Hepatocyte (in vitro differentiated cells): Measurements from ENCODE around the gene ADCYAP1R1. TPM values are rescaled to one million over a fixed set of nuclear protein-coding genes. Genes with fewer than 3 reads are reported as not detected.

Experiments used
- DNase-seq: peaks from one replicate; pipeline ENCODE4 v3.0.0-alpha.2; 2016; ENCODE audit warnings: low spot score
- H2AFZ ChIP-seq: fragments of 200-600 bp; sonication (generic); 2 replicates; pipeline ENCODE4 v1.6.0; 2016; ENCODE audit warnings: antibody characterized with exemption, mild to moderate bottlenecking
- H3K27ac ChIP-seq: fragments of 200-600 bp; sonication (generic); 2 replicates; pipeline ENCODE4 v1.5.1; 2016; ENCODE audit warnings: mild to moderate bottlenecking
- H3K27me3 ChIP-seq: fragments of 200-600 bp; sonication (generic); 2 replicates; pipeline ENCODE4 v1.6.1; 2016
- H3K36me3 ChIP-seq: fragments of 200-600 bp; sonication (generic); replicated peaks from 2 replicates; pipeline ENCODE4 v1.5.1; 2016; ENCODE audit warnings: low read depth; ENCODE audit not compliant: insufficient read depth
- H3K4me1 ChIP-seq: fragments of 200-600 bp; sonication (generic); 2 replicates; pipeline ENCODE4 v1.5.1; 2016; ENCODE audit warnings: mild to moderate bottlenecking, moderate library complexity; ENCODE audit not compliant: insufficient read depth
- H3K4me2 ChIP-seq: fragments of 200-600 bp; sonication (generic); 2 replicates; pipeline ENCODE4 v1.6.0; 2016
- H3K4me3 ChIP-seq: fragments of 200-600 bp; sonication (generic); 2 replicates; pipeline ENCODE4 v1.5.1; 2016; ENCODE audit warnings: mild to moderate bottlenecking
- H3K79me2 ChIP-seq: fragments of 200-600 bp; sonication (generic); 2 replicates; pipeline ENCODE4 v1.6.0; 2017; ENCODE audit warnings: mild to moderate bottlenecking
- H3K9me2 ChIP-seq: fragments of 200-600 bp; sonication (generic); replicated peaks from 2 replicates; pipeline ENCODE4 v1.6.0; 2017; ENCODE audit warnings: mild to moderate bottlenecking; ENCODE audit not compliant: insufficient read depth
- H3K9me3 ChIP-seq: fragments of 200-600 bp; sonication (generic); 2 replicates; pipeline ENCODE4 v1.5.1; 2016; ENCODE audit warnings: low read depth, mild to moderate bottlenecking
- H4K20me1 ChIP-seq: fragments of 200-600 bp; sonication (generic); 2 replicates; pipeline ENCODE4 v1.6.0; 2016; ENCODE audit warnings: mild to moderate bottlenecking; ENCODE audit not compliant: insufficient read depth, poor library complexity, severe bottlenecking
- CTCF ChIP-seq: fragments of 200-600 bp; sonication (generic); IDR thresholded peaks from 2 replicates; pipeline ENCODE4 v1.5.1; 2016; ENCODE audit warnings: antibody characterized with exemption, mild to moderate bottlenecking; ENCODE audit not compliant: poor library complexity
- EZH2 ChIP-seq: fragments of 200-600 bp; sonication (generic); IDR thresholded peaks from 2 replicates; pipeline ENCODE4 v1.6.1; 2016; ENCODE audit warnings: antibody characterized with exemption, mild to moderate bottlenecking, borderline replicate concordance
- EZH2phosphoT487 ChIP-seq: fragments of 200-600 bp; sonication (generic); IDR thresholded peaks from one replicate; pipeline ENCODE4 v1.6.1; 2018; ENCODE audit warnings: antibody characterized with exemption, mild to moderate bottlenecking, low read depth, moderate library complexity; ENCODE audit not compliant: unreplicated experiment, severe bottlenecking
- WGBS: methylation state at CpG from one replicate; pipeline ENCODE4 v1.1.6; 2016; ENCODE audit warnings: low lambda C conversion rate; ENCODE audit errors: missing lambda C conversion rate; 5-methylcytosine and 5-hydroxymethylcytosine counted together
- polyA plus RNA-seq: library from polyadenylated mRNA; unstranded; fragments of >200 nt; fragmentation: Nextera tagmentation; extraction: Ambion mirVana; gene quantifications from 2 replicates; pipeline ENCODE4 v1.2.1, GENCODE V29; 2016
- total RNA-seq: library from RNA; depleted of rRNA; stranded (reverse); fragments of >200 nt; gene quantifications from 2 replicates; pipeline ENCODE4 v1.2.3, GENCODE V29; 2014

Gene ADCYAP1R1
- total and polyA plus RNA-seq, 2 experiments from 2014 or later = 0.10 TPM; not detected in 1

GRCh38 chr7:31075086-31075405, 22.9 kb downstream of the ADCYAP1R1 start:
- no peak overlapping the region for H2AFZ ChIP-seq
- no peaks in the 10 kb centered on the region for H3K9me3 ChIP-seq
- TF ChIP-seq EZH2phosphoT487 (no peak), CTCF (no peak)
- no peak overlapping the region for H3K4me3 ChIP-seq
- no peak overlapping the region for H3K27ac ChIP-seq
- DNase-seq = no peak
- H4K20me1 ChIP-seq = no peaks in the 10 kb centered on the region
- no peaks in the 10 kb centered on the region for H3K79me2 ChIP-seq
- no peak overlapping the region for H3K4me2 ChIP-seq
- no peaks in the 10 kb centered on the region for H3K4me1 ChIP-seq
- no peaks in the 10 kb centered on the region for H3K9me2 ChIP-seq
- WGBS = 89% methylated on average over 5 of the region's 5 CpGs
- no peaks in the 10 kb centered on the region for H3K36me3 ChIP-seq
- peaks cover 11% of the 10 kb centered on the region for H3K27me3 ChIP-seq

DNA sequence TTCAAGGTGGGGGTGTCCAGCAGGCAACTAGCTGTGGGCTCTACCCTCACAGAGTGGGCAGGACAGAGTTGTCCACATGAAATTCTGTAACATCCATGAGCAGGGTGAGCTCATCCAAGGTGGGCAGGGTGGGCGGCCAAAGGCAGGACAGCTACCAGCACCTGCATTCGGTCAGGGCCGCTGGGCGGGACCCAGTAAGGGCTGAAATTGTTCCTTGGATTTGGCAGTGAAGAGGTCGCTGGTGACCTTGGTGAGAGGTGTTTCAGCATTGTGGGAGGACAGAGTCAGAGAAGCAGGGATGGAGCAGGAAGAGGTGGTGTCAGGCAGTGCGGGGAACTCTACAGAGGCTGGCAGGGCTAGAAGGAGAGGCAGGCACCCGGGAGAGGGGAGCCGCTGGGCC, 23.9 kb downstream of the ADCYAP1R1 start:
- DNase-seq = no peak
- H3K36me3 ChIP-seq = no peaks in the 10 kb centered on the region
- H3K79me2 ChIP-seq = no peaks in the 10 kb centered on the region
- H3K9me2 ChIP-seq = no peaks in the 10 kb centered on the region
- no peak overlapping the region for H3K27ac ChIP-seq
- TF ChIP-seq EZH2phosphoT487 = no peak
- no peak for TF ChIP-seq CTCF
- no peak for TF ChIP-seq EZH2
- no peaks in the 10 kb centered on the region for H3K4me1 ChIP-seq
- H3K4me2 ChIP-seq = no peak overlapping the region
- no peak overlapping the region for H2AFZ ChIP-seq
- no peak overlapping the region for H3K4me3 ChIP-seq
- no peaks in the 10 kb centered on the region for H4K20me1 ChIP-seq
- 89% methylated on average over 8 of the region's 8 CpGs for WGBS
- H3K9me3 ChIP-seq = no peaks in the 10 kb centered on the region
- H3K27me3 ChIP-seq = peaks cover 21% of the 10 kb centered on the region

- TF ChIP-seq EZH2 = no peak
- no peak for TF ChIP-seq EZH2phosphoT487
- TF ChIP-seq CTCF = no peak
- 81% methylated on average over 11 of the region's 11 CpGs for WGBS
- Histone ChIP-seq H3K4me1 (no peaks in the 10 kb centered on the region), H3K27ac (no peak overlapping the region), H3K9me3 (no peaks in the 10 kb centered on the region), H3K27me3 (peaks cover 28% of the 10 kb centered on the region), H3K4me3 (no peak overlapping the region), H3K4me2 (no peak overlapping the region), H3K79me2 (no peaks in the 10 kb centered on the region), H2AFZ (no peak overlapping the region), H3K36me3 (no peaks in the 10 kb centered on the region), H3K9me2 (no peaks in the 10 kb centered on the region), H4K20me1 (no peaks in the 10 kb centered on the region)
- no peak for DNase-seq
These were observed 24.7 kb downstream of the ADCYAP1R1 start for GRCh38 chr7:31076641-31077310.
